NCI-H510A (cell line): ENCODE data around the gene OR10J4.
"Not testable (repeated sequence)": the region's sequence is repeated elsewhere in the genome, so short reads cannot be mapped to it uniquely, and the experiment has no call there.

ENCODE experiments used
- DNase-seq: peaks from one replicate; lab custom pipeline; 2025; lab: John Stamatoyannopoulos, UW

The OR10J4 gene

GRCh38 chr1:159431904-159432303 is at the start of gene OR10J4:
Gene OR10J4 (plus strand): TSS chr1:159432204.
- no peak for DNase-seq

GRCh38 chr1:159406821-159407220 is 25.2 kb upstream of the OR10J4 start:
- DNase-seq: no peak

GRCh38 chr1:159408862-159409400 is 23.1 kb upstream of the OR10J4 start:
- no peak for DNase-seq

GRCh38 chr1:159421821-159422220 is 10.2 kb upstream of the OR10J4 start:
- no peak for DNase-seq

GRCh38 chr1:159428536-159428935 is 3.5 kb upstream of the OR10J4 start:
- no peak for DNase-seq

DNA sequence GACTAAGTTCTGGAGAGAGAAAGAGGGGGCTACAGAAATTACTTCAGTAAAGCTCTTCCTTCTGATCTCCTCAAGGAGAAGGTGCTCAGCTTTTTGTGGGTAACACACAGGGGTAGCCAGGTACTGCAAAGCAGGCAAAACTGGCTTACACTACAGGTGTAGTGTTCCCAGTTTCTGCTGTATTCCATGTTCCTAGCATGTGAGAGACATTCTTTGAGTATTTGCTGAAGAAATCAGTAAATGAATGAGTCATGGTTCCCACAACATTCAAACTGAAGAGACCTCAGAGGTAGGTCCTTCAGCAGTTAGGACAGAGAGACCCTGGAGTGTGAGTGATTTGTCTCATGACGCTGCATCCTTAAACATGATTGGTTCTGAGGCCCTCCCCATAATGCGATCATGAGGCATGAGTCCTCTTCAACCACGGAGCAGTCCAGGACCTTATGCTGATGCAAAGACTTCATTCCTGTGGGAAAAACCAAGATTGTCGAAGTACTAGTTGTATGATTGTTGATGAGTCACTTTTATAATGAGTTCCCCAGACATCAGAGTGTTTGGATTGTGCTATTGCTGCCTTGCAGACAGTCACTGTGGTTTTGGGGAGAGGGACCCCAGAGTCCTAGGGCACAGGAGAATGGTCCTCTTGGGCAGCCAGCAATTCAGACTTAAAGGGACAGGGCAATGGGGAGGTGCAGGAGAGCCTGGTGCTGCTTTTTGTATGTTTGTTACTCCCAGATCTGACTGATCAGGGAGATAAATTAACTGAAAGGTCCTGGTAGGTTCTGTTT is 2.7 kb upstream of the OR10J4 start:
- no peak for DNase-seq

GRCh38 chr1:159430985-159431384 is 1.0 kb upstream of the OR10J4 start:
- DNase-seq: no peak

- no peak for DNase-seq
Measured at GRCh38 chr1:159436469-159436868, 4.5 kb downstream of the OR10J4 start.

DNA sequence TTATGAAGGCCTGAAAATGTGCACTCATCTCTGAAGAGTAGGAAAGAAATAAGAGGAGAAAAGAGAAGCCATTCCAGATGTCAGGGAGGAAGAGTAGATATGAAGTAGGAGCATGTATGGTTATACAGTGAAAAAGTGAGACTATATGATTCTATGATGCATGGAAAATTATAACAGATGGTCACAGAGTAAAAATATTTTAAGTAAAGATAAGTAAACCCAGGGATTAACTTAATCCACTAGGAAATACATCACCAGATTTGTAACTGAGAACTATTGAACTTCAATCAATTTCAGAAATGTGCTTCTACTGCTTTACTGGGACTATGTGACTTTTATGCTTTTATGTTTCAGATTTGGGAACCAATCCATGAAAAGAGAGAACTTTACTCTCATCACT is 7.4 kb downstream of the OR10J4 start, which contains the start of gene OR10J1:
OR10J1 (plus strand) TSS at position 301 of the 400 bp plus-strand sequence; CDS start at position 371, 70 bp downstream.
- DNase-seq: no peak

- DNase-seq: no peak
Measured at GRCh38 chr1:159441360-159441759, 9.4 kb downstream of the OR10J4 start.

DNA sequence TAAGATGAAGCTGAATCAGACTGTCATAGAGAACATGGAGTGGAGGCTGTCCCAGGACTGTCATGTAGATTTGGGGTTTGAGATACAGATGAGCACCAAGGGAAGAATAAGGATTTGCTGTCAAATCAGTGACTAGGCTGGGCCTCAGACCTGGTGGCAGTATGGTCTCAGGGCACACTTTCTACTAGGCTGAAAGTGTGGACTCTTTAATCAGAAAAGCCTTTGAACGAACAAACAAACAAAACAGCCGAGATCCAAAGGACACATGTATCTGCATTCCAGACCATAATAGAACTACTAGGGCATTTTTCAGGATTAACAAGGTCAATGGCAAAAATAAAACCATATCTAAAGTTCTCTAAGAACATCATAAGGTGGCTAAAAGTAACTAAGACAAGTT is 10.4 kb downstream of the OR10J4 start:
- no peak for DNase-seq

GRCh38 chr1:159443066-159443750 is 11.2 kb downstream of the OR10J4 start:
- DNase-seq: no peak

DNA sequence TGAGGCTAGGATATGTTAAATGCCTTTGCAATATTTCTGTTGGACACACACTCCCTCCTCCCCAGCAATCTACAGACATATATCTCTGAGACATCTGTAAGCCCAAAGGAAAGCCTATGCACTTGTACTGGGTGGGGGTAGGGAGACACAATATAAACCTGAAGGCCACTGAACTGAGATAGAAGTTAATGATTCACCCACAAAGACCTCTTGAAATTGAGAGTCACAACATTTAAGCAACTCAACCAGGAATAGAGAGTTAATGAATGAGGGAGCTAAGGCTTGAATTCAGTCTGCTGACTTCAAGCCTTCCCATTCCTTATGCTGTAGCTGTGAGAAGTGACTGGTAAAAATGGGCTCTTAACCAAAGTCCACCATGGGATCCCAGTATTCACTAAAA is 12.5 kb downstream of the OR10J4 start:
- DNase-seq: no peak

DNA sequence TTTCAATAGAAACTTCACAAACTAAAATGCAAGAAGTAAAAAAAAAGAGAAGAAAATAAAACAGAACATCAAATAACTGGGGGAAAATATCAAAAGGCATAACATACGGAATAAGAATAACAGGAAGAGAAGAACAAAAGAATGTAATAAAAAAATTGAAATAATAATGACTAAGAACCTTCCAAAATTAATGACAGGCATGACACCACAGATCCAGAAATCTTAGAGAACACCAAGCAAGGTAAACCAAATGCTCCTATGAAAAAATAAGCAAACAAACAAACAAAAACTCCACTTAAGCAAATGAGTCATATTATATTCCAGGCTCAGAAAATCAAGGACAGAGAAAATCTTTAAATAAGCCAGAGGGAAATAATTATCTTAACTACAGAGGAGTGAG is 16.2 kb downstream of the OR10J4 start:
- no peak for DNase-seq

DNA sequence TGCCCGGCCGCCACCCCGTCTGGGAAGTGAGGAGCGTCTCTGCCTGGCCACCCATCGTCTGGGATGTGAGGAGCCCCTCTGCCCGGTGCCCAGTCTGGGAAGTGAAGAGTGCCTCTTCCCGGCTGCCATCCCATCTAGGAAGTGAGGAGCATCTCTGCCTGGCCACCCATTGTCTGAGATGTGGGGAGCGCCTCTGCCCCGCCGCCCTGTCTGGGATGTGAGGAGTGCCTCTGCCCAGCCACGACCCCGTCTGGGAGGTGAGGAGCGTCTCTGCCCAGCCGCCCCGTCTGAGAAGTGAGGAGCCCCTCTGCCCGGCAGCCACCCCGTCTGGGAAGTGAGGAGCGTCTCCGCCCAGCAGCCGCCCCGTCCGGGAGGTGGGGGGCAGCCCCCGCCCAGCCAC is 17.6 kb downstream of the OR10J4 start:
- DNase-seq: not testable (repeated sequence)

DNA sequence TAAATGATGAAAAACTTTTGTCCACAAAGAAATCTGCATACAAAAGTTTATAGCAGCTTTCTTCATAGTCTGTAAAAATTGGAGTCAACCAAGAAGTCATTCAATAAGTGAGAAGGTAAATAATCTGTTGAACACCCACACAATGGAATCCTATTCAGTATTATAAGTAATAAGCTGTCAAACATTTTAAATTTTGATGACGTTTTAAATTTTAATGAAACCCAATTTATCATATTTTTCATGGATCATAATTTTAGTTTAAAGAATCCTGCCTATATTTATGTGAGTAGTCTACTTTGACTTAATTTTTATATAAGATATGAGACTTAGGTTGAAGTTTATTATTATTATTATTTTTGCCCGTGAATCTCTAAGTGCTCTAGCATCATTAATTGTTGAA is 27.5 kb downstream of the OR10J4 start:
- no peak for DNase-seq

DNA sequence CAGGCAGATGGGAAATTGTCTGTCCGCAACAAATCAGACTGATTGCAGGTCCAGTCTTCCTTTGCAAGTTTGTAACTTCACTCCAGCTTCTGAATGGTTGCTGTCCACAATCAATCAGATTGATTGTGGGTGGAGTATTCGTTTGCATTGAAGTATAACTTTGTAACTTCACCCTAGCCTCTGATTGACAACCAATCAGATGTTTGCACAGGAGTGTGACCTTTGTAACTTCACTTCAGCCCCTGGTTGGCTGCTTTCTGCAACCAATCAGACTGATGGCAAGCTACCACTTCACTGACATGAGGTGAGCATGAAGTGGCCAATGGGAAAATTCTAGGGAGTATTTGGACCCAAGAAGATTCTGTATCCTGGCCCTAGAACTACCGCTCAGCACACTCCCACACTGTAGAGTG is 33.2 kb downstream of the OR10J4 start:
- DNase-seq: no peak

GRCh38 chr1:159468321-159468720 is 36.3 kb downstream of the OR10J4 start:
- no peak for DNase-seq

DNA sequence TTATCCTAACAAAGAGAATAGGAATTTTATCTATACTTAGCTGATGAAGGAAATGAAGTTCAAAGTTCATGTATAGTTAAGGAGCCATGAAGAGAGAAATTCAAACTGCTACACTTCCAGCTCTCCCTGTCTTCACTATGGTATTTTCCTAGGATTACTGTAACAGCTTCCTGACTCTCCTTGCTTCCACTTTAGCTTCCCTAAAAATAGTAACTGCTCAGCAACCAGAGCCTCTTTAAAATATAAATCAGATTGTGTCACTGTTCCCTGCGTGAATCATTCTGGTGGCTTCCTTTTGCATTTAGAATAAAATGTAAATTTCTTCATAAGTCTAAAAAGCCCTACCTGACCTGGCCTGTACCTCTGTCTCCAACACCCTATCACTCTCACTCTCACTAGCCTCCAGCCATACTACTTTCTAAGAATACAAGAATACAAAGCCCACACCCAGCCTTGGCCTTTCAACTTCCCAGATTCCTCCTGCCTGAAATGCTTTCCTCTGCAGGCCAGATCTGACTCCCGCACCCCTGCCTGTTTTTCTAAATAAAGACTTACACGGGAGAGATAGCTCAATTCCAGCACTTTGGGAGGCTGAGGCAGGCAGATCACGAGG is 38.0 kb downstream of the OR10J4 start:
- DNase-seq: no peak

DNA sequence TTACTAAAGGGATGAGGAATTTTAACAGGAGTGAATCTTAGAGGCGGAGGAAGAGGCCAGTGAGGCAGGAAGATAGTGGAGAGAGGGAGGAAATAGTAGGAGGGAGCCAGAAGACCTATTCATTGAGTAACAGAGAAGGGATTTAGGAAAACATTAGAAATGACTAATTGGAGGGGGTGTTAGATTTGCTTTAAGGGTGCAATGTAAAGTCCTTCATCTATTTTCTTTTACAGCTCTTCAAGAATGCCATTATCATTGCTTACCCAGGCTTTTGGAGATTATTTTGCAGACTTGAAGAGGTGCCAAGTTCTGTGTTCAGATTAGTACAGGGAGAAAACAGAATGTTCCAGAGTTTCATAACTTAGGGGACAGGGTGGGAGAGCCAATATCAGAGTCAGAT is 41.3 kb downstream of the OR10J4 start:
- no peak for DNase-seq

- no peak for DNase-seq
Measured at GRCh38 chr1:159474926-159475325, 42.9 kb downstream of the OR10J4 start.
